Stimulated activated CD8-positive, alpha-beta memory T cell treated with anti-CD3 and anti-CD28 coated beads, Interleukin-15, amount 100 ng/mL, for 24 hours (primary cell): ENCODE measurements around the gene TMEM130.
A peak's percentile ranks its signal among the peaks of the same experiment; 100 is the strongest.
"Not testable (repeated sequence)": the region's sequence is repeated elsewhere in the genome, so short reads cannot be mapped to it uniquely, and the experiment has no call there.

Source experiments
- DNase-seq: peaks from one replicate; pipeline ENCODE4 v3.0.0-alpha.2; 2020; ENCODE audit warnings: low read depth

Gene TMEM130

GRCh38 chr7:98877146-98877545 lies 7.3 kb upstream of the TMEM130 start:
- no peak for DNase-seq

DNA sequence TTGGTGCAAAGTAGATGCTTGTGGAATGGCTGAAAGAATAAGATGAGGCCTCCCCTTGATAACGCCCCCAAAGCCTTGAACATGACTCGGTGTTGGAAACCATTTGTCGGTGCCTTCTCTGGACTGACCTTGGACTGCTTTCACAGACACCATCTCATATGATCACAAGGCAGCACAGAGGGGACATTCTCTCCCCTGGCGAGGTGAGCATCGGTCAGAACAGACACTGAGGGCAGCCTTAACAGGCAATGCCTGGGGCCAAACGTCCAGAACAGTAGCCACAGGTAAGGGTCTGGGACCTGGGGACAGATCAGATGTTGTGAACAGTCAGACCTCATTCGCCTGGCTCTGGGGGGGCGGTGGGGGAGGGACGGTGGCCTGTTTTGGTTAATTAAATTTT lies 5.7 kb upstream of the TMEM130 start:
- no peak for DNase-seq

DNA sequence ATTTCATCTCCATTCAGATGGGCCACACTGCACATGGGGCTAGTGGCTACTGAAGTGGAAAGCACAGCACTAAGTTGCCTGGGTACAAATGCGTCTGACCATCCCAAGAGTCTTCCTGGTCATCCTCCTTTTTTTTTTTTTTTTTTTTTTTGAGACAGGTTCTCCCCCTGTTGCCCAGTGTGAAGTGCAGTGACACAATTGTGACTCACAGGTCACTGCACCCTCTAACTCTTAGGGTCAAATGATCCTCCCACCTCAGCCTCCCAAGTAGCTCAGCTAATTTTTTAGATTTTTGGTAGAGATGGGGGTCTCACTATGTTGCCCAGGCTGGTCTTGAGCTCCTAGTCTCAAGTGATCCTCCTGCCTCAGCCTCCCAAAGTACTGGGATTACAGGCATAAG lies 5.1 kb upstream of the TMEM130 start:
- DNase-seq: no peak

GRCh38 chr7:98873610-98874009 lies 3.8 kb upstream of the TMEM130 start:
- DNase-seq: not testable (repeated sequence)

DNA sequence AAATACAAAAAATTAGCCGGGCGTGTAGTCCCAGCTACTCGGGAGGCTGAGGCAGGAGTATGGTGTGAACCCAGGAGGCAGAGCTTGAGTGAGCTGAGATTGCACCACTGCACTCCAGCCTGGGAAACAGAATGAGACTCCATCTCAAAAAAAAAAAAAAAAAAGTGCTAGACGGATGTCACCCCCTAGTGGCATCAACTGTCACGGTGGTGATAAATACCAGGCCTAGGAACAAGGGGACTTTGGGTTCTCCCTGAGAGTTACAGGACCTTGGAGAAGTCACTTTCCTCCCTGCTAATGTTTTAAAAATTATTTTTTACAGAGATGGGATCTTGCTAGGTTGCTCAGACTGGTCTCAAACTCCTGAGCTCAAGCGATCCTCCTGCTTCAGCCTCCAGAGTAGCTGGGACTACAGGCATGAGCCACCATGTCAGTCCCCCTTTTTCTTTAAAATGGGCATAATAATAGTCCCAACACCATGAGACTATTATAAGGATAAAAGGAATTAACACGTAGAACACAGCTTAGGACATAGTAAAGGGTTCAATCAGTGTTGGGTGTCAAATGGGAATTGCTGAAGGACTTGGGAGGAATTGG lies 2.6 kb upstream of the TMEM130 start:
- no peak for DNase-seq

- DNase-seq: no peak
These were observed 1.1 kb upstream of the TMEM130 start for GRCh38 chr7:98870807-98871491.

DNA sequence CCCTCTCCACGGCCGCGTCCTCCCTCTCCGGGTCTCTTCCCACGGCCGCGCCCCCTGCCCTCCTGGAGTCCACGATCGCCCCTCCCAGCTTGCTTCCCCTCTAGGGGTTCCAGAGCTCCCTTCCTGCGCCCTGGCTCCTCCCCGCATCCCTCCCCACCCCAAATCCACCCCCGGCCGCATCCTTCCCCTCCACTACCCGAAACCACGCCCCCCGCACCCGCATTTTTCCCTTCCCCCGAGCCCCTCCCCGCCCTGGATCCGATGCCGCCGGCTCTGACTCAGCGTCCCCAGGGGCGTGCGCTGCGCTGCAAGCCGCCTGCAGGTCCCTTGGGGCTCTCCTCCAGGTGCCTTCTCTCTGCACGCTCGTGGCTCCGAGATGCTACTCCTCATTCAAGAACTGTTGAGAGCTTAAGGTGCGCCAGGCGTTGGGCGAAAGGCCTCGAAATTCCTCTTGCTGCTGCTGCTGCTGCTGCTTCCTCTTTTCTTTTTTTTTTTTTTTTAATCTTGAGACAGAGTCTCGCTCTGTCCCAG lies 372 bp upstream of the TMEM130 start:
- DNase-seq: peak; percentile 44

- DNase-seq: no peak
These were observed 702 bp downstream of the TMEM130 start for GRCh38 chr7:98869027-98869596.

DNA sequence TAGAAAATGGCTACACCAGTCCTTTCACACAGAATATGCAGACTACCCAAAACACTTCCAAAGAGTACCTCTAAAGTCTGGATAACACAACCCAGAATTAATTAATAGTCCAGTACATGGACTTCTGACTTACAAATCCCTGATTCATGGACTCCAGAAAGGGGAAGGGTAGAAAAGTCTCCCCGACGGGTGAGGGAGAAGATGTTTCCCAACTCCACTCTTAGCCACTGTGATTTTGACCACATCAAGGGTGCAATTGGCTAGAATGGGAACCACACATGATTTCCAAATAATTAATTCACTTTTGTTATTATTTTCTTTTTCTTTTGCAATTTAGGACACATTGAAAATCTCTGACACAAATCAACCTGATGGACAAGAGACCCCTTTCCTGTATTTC lies 1.4 kb downstream of the TMEM130 start:
- no peak for DNase-seq

DNA sequence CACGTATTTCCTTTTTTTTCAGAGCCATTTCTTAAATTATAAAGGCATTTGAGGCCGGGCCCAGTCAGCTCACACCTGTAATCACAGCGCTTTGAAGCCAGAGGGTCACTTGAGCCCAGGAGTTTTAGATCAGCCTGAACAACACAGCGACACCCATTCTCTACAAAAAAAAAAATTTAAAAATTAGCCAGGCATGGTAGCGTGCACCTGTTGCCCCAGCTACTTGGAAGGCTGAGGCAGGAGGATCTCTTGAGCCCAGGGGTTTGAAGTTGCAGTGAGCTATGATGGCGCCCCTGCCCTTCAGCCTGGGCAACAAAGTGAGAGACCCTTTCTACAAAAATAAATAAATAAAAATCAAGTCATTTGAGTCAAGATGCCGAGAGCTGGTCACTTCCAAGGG lies 3.0 kb downstream of the TMEM130 start:
- DNase-seq: no peak

- DNase-seq: no peak
These were observed 3.5 kb downstream of the TMEM130 start for GRCh38 chr7:98866351-98866750.

DNA sequence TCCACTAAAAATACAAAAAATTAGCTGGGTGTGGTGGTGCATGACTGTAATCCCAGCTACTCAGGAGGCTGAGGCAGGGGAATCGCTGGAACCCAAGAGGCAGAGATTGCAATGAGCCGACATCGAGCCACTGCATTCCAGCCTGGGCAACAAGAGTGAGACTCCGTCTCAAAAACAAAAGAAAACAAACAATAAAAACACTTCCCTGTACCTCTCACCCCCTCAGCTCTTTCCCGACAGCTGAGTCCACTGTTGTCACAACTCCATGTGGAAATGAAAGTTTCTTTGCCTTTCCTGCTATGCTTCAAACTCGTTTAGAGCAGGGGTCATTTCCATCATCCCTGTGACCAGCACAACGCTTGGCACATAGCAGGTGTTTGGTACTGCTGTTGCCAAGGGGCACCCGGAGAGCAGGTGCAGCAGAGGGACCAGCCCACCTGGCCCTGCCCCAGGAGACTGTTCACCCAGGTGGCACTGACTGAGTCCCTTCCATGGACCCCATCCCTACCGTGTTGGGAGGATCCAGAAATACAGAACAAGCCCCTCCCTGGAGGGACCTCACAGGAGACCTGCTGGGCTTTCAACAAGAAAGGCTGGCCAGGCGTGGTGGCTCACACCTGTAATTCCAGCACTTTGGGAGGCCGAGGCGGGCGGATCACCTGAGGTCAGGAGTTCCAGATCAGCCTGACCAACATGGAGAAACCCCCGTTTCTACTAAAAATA lies 4.9 kb downstream of the TMEM130 start:
- DNase-seq: no peak

DNA sequence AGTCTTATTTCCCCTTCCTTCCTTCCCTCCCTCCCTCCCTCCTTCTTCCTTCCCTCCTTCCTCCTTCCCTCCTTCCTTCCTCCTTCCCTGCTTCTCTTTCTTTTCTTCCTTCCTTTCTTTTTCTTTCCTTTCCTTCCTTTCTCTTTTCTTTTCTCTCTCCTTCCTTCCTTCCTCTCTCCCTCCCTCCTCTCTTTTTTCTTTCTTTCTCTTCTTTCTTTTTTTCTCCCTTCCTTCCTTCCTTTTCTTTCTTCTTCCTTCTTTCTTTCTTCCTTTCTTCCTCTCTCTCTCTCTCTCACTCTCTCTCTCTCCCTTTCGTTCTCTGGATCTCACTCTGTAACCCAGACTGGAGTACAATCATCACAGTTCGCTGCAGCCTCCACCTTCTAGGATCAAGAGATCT lies 6.2 kb downstream of the TMEM130 start:
- DNase-seq: no peak

- no peak for DNase-seq
These were observed 6.9 kb downstream of the TMEM130 start for GRCh38 chr7:98862716-98863420.

- DNase-seq: no peak
These were observed 7.6 kb downstream of the TMEM130 start for GRCh38 chr7:98862203-98862602.

DNA sequence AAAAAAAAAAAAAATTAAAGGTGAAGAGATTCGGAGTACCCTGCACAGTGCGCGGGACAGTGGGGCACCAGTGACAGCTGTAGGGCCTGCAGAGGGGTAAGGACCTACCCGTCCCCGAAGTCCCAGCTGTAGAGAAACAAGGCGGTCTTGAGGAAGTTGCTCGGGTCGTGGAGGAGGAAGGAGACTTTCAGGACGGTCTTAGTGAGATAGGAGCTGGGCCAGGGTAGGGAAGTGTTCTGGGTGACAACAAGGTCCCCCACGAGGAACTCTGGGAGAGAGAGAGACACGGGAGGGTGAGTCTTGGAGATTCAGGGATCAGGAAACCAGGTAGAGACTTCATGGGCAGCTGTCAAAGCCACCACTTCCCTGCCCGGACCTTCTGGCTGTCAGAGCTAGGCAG lies 9.7 kb downstream of the TMEM130 start:
- no peak for DNase-seq

DNA sequence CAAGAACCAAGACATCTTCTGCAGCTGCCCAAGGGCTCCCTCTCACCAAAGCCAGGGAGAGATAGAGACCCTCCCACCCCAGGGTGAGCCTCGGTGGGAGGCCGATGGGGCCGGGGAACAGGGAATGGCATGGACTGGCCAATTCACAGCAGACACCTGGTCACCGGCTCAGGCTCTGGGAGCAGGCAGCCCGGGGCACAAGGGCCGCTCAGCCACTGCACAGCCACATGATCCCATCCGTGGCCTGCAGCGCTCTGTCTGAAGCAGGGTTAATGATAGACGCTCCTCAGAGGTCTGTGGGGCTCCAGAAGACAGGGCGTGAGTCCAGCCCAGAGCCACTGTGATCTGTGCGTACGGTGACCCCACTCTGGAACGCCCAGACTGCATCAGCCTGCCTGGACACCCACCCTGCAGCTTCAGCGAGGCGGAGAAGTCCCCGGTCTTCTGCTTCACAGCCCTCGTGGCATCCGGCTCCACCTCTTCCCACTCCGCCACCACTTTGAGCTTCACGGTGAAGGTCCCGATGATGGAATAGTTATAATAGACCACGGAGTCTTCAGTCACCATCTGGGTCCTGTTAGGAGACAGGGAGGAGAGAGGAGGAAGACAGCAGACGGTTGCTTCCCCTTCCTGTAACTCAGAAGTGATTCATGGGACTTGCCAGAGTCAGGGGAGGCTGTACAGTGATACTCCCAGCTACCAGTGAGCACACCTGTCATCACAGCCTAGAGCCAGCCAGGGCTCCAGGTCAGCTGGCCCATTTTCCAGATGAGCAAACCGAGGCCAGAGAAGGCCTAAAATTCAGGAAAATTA lies 14.0 kb downstream of the TMEM130 start:
- DNase-seq: no peak

GRCh38 chr7:98852826-98853225 lies 17.0 kb downstream of the TMEM130 start:
- no peak for DNase-seq

GRCh38 chr7:98848918-98849317 lies 20.9 kb downstream of the TMEM130 start:
- DNase-seq: no peak

- DNase-seq: not testable (repeated sequence)
These were observed 27.3 kb downstream of the TMEM130 start for GRCh38 chr7:98842552-98842951.
